Jurkat, Clone E6-1 (cell line): ENCODE measurements around the gene ARF1.
"Not testable (repeated sequence)": the region's sequence is repeated elsewhere in the genome, so short reads cannot be mapped to it uniquely, and the experiment has no call there.

Experiments used
- DNase-seq: peaks from one replicate; pipeline ENCODE4 v3.0.0-alpha.2; 2011; ENCODE audit warnings: low read depth, low spot score
- H3K4me3 ChIP-seq: 2 replicates; pipeline ENCODE4 v1.5.1; 2011; ENCODE audit warnings: mild to moderate bottlenecking, low read length, control low read depth, moderate library complexity

The ARF1 gene

GRCh38 chr1:228109073-228109961 is 26.8 kb downstream of the ARF1 start, which contains the start of gene MRPL55:
MRPL55 (minus strand) TSS chr1:228109299; CDS start chr1:228108260, 1,039 bp downstream.
- DNase-seq, result peak; percentile 93
- peak within 1 kb of the TSS; percentile 97 for H3K4me3 ChIP-seq

- no peak for DNase-seq
- peak overlapping the region; percentile 97 for H3K4me3 ChIP-seq
Measured at GRCh38 chr1:228109962-228110488, 27.5 kb downstream of the ARF1 start.

- DNase-seq, result no peak
- no peak overlapping the region for H3K4me3 ChIP-seq
Measured at GRCh38 chr1:228110556-228110955, 28.0 kb downstream of the ARF1 start.

DNA sequence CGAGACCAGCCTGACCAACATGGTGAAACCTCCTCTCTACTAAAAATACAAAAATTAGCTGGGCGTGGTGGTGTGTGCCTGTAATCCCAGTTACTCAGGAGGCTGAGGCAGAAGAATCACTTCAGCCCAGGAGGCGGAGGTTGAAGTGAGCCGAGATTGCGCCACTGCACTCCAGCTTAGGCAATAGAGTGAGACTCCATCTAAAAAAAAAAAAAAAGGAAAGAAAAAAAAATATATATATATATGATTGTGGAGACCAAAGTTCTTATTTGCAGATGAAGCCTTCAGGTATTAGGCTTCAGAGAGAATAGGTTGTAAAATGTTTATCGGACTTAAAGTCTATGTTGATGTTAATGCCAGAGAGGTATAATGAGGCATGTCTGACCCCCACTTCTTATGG is 28.8 kb downstream of the ARF1 start:
- DNase-seq, H3K4me3 ChIP-seq: not testable (repeated sequence)

DNA sequence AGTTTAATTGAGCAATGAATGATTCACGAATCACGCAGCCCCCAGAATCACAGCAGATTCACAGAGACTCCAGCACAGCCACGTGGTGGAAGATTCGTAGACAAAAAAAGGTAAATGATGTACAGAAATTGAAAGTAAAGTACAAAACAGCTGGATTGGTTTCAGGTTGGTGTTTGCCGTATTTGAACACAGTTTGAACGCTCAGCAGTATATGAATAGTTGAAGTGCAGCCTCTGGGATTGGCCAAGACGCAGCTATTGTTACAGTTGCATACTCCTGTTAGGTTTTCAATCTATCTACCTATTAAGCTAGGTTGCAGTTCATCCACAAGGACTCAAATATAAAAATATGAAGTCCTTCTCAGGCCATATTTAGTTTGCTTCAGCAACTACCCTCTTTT is 29.7 kb downstream of the ARF1 start:
- no peak overlapping the region for H3K4me3 ChIP-seq
- no peak for DNase-seq

DNA sequence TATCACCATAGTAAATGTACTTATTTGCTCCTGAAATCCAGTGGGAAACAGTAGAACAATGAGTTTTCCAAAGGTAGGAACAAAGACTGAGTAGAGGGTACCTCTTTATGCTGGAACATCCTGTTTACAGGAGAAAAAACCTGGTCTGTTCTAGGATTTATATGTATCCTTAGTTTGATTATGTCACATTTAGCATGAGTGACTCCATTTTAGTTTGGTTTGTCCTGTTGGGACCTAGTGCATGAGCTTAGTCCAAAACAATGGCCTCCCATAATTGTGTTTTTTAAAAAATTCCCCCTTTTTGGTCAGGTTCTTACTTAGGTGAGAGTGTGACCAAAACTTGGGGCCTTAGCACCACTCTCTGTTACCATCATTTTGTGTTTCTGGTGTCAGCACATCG is 30.1 kb downstream of the ARF1 start:
- no peak overlapping the region for H3K4me3 ChIP-seq

GRCh38 chr1:228114827-228115226 is 32.3 kb downstream of the ARF1 start:
- no peak overlapping the region for H3K4me3 ChIP-seq
- DNase-seq, result no peak

More for the DNA sequence above, 30.1 kb downstream of the ARF1 start:
- DNase-seq, result no peak

GRCh38 chr1:228117335-228117734 is 34.8 kb downstream of the ARF1 start:
- no peak for DNase-seq
- H3K4me3 ChIP-seq, result no peak overlapping the region

DNA sequence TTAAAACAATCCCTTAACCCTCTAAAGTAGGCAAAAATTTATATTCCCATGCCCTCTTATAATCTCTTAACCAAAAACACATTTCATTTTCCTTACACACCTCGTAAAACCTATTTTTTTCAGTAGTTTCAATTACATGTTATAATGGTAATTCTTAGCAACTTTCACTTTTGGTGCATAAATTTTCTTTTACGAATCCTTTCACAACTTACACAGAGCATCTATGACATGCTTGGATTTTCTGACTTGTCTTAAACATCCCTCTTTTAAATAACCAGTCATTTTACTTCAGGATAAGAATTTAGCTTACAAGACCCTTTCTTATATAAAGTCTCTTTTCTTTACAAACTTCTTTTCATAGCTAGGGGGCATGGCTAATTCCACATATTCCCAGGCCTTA is 35.5 kb downstream of the ARF1 start:
- no peak overlapping the region for H3K4me3 ChIP-seq
- no peak for DNase-seq

DNA sequence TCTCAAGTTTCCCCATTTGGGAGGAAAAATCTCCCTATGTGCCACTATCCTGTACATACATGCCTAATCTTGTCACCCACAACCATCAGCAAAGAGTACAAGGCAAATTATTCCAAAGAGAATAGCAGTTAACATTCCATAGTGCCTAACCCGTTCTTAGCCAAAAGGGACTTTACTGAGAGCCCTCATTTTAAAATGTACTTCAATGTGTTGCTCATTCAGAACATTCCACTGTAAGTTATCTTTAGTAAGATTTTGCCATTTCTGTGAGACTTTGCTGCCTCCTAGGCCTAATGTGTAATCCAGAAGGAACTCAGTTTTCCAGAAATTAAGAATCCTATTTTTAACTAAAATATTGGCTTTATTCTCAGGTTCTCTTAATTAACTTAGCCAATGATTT is 37.8 kb downstream of the ARF1 start:
- no peak overlapping the region for H3K4me3 ChIP-seq

DNA sequence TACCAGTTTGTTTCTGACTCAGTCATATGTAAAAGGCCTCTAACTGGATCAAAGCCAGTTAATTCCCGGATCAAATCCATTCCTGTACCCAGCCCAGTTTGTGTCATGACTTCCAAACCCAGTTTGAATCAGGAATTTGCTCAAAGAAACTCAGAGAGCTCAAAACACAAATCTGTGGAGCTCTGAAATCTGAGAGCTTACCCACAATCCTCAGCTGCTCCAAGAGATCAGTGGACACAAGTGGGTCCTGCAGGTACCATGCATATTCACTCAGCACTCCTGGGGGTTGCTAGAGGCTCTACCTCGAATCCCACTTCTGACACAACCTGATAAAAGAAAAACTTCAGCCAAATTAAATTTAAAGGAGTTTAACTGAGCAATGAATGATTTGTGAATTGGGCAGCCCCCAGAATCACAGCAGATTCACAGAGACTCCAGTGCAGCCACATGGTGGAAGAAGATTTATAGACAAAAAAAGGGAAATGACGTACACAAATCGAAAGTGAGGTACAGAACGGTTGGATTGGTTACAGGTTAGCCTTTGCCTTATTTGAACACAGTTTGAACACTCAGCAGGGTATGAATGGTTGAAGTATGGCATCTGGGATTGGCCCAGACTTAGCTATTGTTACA is 38.5 kb downstream of the ARF1 start:
- DNase-seq, result no peak
- H3K4me3 ChIP-seq, result no peak overlapping the region

More for the DNA sequence above, 37.8 kb downstream of the ARF1 start:
- no peak for DNase-seq

- no peak for DNase-seq
- H3K4me3 ChIP-seq, result no peak overlapping the region
Measured at GRCh38 chr1:228122921-228123441, 40.5 kb downstream of the ARF1 start.

DNA sequence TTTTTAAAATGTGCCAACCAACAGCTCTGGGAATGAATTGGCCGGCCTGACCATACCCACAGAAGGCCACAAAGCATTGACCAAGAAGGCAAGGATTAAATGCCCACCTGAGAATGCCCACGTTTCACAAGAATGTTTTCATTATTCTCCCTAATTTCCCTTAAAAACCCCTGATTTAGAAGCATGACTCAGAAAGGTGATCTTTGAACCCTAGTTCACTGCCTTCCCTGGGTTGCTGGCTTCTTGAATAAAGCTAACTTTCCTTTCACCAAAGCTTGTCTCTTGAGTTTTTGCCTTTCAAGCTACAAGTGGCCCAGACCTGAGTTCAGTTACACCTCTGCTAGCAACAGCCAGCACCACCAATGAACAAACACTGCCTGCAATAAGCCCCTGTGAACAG is 41.0 kb downstream of the ARF1 start:
- no peak for DNase-seq
- no peak overlapping the region for H3K4me3 ChIP-seq

DNA sequence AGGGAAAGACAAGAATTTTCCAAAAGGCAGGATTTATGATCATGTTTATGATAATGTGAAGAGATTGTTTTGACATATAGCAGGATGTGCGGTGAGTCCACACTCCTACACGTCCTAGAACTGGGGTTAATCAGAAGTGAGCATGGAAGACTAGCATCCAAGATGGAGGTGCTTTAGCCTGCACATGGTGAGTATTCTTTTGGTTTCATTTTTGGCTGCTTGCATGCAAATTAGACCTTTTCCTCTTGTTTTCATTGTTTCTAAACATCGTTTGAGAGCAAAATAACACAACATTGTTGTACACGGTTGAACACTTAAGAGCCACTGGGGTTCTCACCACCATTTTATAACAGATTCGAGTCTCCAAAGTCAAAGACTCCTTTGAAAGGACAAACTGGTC is 42.7 kb downstream of the ARF1 start:
- H3K4me3 ChIP-seq, result no peak overlapping the region
- no peak for DNase-seq

DNA sequence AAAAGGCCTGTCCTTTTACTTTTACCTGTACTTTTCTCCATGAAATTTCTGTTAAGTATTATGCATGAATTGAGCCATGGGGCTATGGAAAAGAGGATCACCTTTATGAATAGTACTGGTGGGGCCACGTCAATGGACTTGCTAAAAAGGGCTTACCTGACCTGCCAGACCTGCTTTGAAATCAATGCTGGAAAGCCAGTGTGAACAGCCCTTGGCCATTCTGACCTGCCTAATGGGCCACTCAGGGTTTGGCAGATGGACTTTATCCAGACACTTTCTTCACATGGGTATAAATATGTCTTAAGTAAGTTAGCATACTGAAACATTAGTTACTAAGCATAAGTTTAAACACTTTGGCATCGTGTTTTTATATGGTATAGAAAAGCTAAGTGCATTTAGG is 49.3 kb downstream of the ARF1 start:
- DNase-seq, result no peak
- no peak overlapping the region for H3K4me3 ChIP-seq

DNA sequence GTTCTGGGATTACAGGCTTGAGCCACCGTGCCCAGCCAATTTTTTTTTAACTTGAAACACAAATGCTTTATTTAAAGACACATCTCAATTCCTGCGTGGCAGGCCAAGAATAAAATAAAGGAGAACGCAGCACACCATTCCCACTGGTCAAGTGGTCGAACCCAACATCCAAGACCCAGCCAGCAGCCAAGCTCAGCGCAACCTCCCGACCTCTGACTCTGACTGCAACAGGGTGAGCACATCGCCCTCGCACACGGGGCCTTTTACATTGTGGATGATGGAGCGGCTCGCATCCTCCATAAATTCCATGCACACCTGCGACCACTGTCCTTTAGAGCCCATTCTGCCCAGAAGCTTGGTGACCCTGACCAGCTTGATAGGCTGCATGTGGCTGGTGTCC is 52.1 kb downstream of the ARF1 start:
- no peak overlapping the region for H3K4me3 ChIP-seq
- no peak for DNase-seq

GRCh38 chr1:228136901-228137300 is 54.4 kb downstream of the ARF1 start:
- no peak overlapping the region for H3K4me3 ChIP-seq
- peak; percentile 87 for DNase-seq

- peak overlapping the region; percentile 86 for H3K4me3 ChIP-seq
- DNase-seq, result no peak
Measured at GRCh38 chr1:228139406-228139930, 57.0 kb downstream of the ARF1 start.

DNA sequence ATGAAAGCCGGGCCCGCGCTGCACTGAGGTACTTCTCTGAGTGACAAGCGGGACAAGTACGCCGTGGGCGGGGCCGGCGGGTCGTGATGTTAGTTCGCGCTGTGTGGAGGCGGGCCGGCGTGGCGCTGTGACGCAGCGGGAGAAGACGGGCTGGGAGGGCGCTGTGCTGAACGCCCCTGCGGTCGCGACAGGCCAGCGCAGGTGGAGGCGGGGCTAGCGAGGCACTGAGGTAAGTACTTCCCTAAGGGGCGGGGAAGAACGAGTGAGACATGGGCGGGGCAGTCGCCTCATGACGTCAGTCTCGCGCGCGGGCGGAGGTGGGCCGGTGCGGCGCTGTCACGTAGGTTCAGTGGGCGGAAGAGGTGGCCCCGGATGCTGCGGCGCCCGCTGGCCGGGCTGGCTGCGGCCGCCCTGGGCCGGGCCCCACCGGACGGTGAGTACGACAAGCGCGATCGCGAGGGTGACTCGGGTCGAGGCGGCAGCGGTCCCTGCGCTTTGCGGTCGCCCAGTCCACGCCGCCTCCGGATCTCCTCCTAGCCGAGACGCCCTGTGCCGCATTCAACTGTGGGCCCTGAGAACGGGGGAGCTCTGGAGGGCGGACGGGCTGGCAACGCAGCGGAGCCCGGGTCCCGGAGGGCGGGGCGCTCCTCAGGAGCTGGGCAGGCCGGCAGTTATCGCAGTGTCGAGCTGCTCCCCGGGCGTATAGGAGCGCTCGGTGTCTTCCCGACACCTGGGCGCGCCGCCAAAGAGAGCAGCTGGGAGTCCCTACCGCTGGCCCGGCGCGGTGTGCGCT is 57.6 kb downstream of the ARF1 start, which contains the start of gene GUK1:
Gene GUK1, plus strand, starts transcription at position 349 of the 793 bp plus-strand sequence. Its CDS starts 24 bp downstream, at position 373.
- DNase-seq, result peak; percentile 99

More for the DNA sequence above, 57.6 kb downstream of the ARF1 start, which contains the start of gene GUK1:
- peak within 1 kb of the TSS; percentile 86 for H3K4me3 ChIP-seq
